Astrocyte (in vitro differentiated cells and primary cell): ENCODE data around the gene GDPD5. TPM values are rescaled to one million over a fixed set of nuclear protein-coding genes. Genes with fewer than 3 reads are reported as not detected.

ENCODE experiments used
- DNase-seq: peaks from one replicate; pipeline ENCODE4 v3.0.0-alpha.2; 2010; ENCODE audit warnings: low read depth
- FAIRE-seq: peaks from 2 replicates; lab custom pipeline; 2011; peaks lifted over from hg19 to GRCh38; lab: Jason Lieb, UNC
- H2AFZ ChIP-seq: 2 replicates; pipeline ENCODE4 v1.6.0; 2012; ENCODE audit warnings: low read depth, low read length, inconsistent platforms
- H3K27ac ChIP-seq: 2 replicates; pipeline ENCODE4 v1.5.1; 2011; ENCODE audit warnings: low read depth, low read length, inconsistent platforms
- H3K27me3 ChIP-seq: 2 replicates; pipeline ENCODE4 v1.6.0; 2011; ENCODE audit warnings: low read length, inconsistent platforms; ENCODE audit not compliant: insufficient read depth
- H3K36me3 ChIP-seq: 2 replicates; pipeline ENCODE4 v1.5.1; 2011; ENCODE audit warnings: low read length, inconsistent platforms; ENCODE audit not compliant: insufficient read depth
- H3K4me1 ChIP-seq: 2 replicates; pipeline ENCODE4 v1.5.1; 2011; ENCODE audit warnings: low read length, inconsistent platforms; ENCODE audit not compliant: insufficient read depth
- H3K4me2 ChIP-seq: 2 replicates; pipeline ENCODE4 v1.6.0; 2012; ENCODE audit warnings: low read length, inconsistent platforms
- H3K4me3 ChIP-seq: 2 replicates; pipeline ENCODE4 v1.5.1; 2011; ENCODE audit warnings: low read depth, mild to moderate bottlenecking, low read length, inconsistent platforms; ENCODE audit not compliant: insufficient read depth
- H3K79me2 ChIP-seq: 2 replicates; pipeline ENCODE4 v1.6.0; 2012; ENCODE audit warnings: mild to moderate bottlenecking, low read length, inconsistent platforms; ENCODE audit not compliant: insufficient read depth
- H3K9ac ChIP-seq: 2 replicates; pipeline ENCODE4 v1.6.0; 2012; ENCODE audit warnings: mild to moderate bottlenecking, low read length, inconsistent platforms
- H3K9me3 ChIP-seq: 2 replicates; pipeline ENCODE4 v1.5.1; 2012; ENCODE audit warnings: low read depth, mild to moderate bottlenecking, low read length, inconsistent platforms; ENCODE audit not compliant: insufficient read depth
- H4K20me1 ChIP-seq: 2 replicates; pipeline ENCODE4 v1.6.0; 2012; ENCODE audit warnings: low read length, inconsistent platforms; ENCODE audit not compliant: insufficient read depth
- H3K27ac Mint-ChIP-seq: one replicate; pipeline ENCODE4 v1.8.0; 2021; ENCODE audit warnings: mild to moderate bottlenecking, mixed read lengths; ENCODE audit not compliant: unreplicated experiment
- H3K27me3 Mint-ChIP-seq: one replicate; pipeline ENCODE4 v1.8.0; 2021; ENCODE audit warnings: low read depth, mixed read lengths; ENCODE audit not compliant: unreplicated experiment
- H3K36me3 Mint-ChIP-seq: one replicate; pipeline ENCODE4 v1.8.0; 2021; ENCODE audit warnings: low read depth, mixed read lengths; ENCODE audit not compliant: unreplicated experiment
- H3K4me1 Mint-ChIP-seq: one replicate; pipeline ENCODE4 v1.8.0; 2021; ENCODE audit warnings: low read depth, mixed read lengths; ENCODE audit not compliant: unreplicated experiment
- H3K4me3 Mint-ChIP-seq: one replicate; pipeline ENCODE4 v1.8.0; 2021; ENCODE audit warnings: mild to moderate bottlenecking, moderate library complexity, mixed read lengths; ENCODE audit not compliant: unreplicated experiment
- H3K9me3 Mint-ChIP-seq: one replicate; pipeline ENCODE4 v1.8.0; 2021; ENCODE audit warnings: mild to moderate bottlenecking, mixed read lengths; ENCODE audit not compliant: unreplicated experiment
- EZH2 ChIP-seq: IDR thresholded peaks from 2 replicates; pipeline ENCODE4 v1.6.1; 2012; ENCODE audit warnings: mild to moderate bottlenecking, low read length, inconsistent platforms; ENCODE audit not compliant: insufficient read depth
- total RNA-seq: library from RNA; stranded (reverse); gene quantifications from 2 replicates; pipeline ENCODE4 v1.2.1, GENCODE V29; 2021
- TF ChIP-seq, protein P1 (sequence below): IDR thresholded peaks from 2 replicates; pipeline ENCODE4 v1.5.1; 2011; ENCODE audit warnings: low read depth, mild to moderate bottlenecking, inconsistent platforms, low read length, moderate library complexity; ENCODE audit not compliant: insufficient read depth

GDPD5 gene
- total RNA-seq, 1 donor from 2014 or later = 9.4 TPM

DNA sequence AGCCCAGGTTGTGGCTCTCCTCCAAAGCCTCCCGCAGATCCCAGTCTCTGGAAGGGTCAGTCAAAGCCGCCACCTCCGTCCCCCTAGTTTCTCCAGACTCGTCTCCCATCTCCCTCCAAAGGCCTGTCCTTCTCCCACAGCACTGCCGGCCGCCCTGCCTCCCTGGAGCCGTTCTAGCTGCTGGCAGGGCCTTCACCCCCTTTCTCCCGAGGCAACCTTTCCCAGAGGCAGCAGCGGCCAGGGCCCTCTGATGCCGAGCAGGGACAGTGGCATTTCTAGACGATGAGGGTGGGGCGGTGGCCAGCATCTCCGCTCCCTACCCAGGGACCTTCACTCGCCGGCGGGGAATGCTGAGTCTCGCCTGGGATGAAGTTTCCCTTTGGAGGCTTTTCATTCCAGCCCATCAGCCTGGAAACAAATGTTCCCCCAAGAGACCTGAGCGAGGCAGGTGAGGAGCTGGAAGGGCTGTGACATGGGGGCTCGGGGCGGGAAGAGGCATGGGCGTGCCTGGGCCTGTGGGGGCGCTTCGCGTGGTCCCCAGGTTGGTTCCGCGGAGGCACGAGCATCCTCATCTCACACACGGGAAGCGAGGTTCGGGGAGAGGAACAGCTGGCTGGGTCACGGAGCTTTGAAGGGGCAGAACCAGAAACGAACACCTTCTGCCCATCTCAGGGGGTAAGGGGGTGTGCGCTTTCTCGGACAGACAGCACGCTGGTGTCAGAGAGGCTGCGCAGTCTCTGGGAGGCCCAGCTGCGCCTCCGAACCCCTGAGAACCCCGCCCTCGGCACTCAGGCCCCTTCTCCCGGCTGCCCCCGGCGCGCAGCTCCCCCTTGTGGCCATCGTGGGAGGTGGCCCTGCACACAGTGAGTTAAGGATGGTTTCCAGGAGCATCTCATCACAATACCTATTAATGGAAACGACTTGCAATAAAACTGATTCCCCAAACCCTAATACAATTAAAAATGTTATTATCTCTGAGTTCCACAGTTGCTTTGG, 74.6 kb downstream of the GDPD5 start:
- no peak overlapping the region for H3K4me3 Mint-ChIP-seq
- no peaks in the 10 kb centered on the region for H3K36me3 ChIP-seq
- no peak overlapping the region for H3K9ac ChIP-seq
- TF ChIP-seq, protein P1, sequence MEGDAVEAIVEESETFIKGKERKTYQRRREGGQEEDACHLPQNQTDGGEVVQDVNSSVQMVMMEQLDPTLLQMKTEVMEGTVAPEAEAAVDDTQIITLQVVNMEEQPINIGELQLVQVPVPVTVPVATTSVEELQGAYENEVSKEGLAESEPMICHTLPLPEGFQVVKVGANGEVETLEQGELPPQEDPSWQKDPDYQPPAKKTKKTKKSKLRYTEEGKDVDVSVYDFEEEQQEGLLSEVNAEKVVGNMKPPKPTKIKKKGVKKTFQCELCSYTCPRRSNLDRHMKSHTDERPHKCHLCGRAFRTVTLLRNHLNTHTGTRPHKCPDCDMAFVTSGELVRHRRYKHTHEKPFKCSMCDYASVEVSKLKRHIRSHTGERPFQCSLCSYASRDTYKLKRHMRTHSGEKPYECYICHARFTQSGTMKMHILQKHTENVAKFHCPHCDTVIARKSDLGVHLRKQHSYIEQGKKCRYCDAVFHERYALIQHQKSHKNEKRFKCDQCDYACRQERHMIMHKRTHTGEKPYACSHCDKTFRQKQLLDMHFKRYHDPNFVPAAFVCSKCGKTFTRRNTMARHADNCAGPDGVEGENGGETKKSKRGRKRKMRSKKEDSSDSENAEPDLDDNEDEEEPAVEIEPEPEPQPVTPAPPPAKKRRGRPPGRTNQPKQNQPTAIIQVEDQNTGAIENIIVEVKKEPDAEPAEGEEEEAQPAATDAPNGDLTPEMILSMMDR = peak; percentile 37
- TF ChIP-seq EZH2 = no peak
- peaks cover 2% of the 10 kb centered on the region for H3K36me3 Mint-ChIP-seq
- no peaks in the 10 kb centered on the region for H3K79me2 ChIP-seq
- H3K9me3 Mint-ChIP-seq = no peaks in the 10 kb centered on the region
- H4K20me1 ChIP-seq = no peaks in the 10 kb centered on the region
- no peaks in the 10 kb centered on the region for H3K27me3 ChIP-seq
- H3K4me3 ChIP-seq = no peak overlapping the region
- no peak overlapping the region for H3K27ac ChIP-seq
- no peak overlapping the region for H3K27ac Mint-ChIP-seq
- no peak for DNase-seq
- FAIRE-seq = no peak
- H2AFZ ChIP-seq = no peak overlapping the region
- H3K27me3 Mint-ChIP-seq = peaks cover 46% of the 10 kb centered on the region
- no peaks in the 10 kb centered on the region for H3K9me3 ChIP-seq
- H3K4me1 ChIP-seq = peaks cover 6% of the 10 kb centered on the region
- no peak overlapping the region for H3K4me2 ChIP-seq
- no peaks in the 10 kb centered on the region for H3K4me1 Mint-ChIP-seq

DNA sequence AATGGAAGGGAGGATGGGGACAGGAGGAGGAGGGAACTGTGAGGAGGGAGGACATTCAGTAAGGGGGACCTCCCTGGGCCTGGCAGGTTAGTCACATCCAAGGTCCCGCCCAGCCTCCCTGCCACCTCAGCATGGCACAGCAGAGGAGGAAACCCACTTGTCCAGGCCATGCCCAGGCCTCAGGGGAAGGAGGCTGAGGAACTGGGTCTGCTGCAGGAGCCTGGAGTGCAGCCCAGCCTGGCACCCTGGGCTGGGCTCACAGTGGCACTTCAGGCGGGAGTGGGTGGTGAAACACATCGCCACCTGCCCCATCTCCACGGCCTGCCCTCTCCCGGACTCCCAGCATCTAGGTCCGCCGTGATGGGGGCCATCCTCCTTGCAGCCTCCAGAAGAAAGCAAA, 75.5 kb downstream of the GDPD5 start:
- DNase-seq = no peak
- Mint-ChIP-seq H3K4me1 (no peaks in the 10 kb centered on the region), H3K4me3 (no peak overlapping the region), H3K36me3 (peaks cover 2% of the 10 kb centered on the region), H3K9me3 (no peaks in the 10 kb centered on the region), H3K27ac (no peak overlapping the region), H3K27me3 (peaks cover 50% of the 10 kb centered on the region)
- TF ChIP-seq EZH2 = no peak
- TF ChIP-seq, protein P1 = no peak
- Histone ChIP-seq H3K27me3 (no peaks in the 10 kb centered on the region), H3K27ac (no peak overlapping the region), H3K4me3 (no peak overlapping the region), H3K9ac (no peak overlapping the region), H3K4me2 (no peak overlapping the region), H3K36me3 (no peaks in the 10 kb centered on the region), H2AFZ (no peak overlapping the region), H4K20me1 (no peaks in the 10 kb centered on the region), H3K79me2 (no peaks in the 10 kb centered on the region), H3K9me3 (no peaks in the 10 kb centered on the region), H3K4me1 (peaks cover 6% of the 10 kb centered on the region)
- FAIRE-seq = no peak

DNA sequence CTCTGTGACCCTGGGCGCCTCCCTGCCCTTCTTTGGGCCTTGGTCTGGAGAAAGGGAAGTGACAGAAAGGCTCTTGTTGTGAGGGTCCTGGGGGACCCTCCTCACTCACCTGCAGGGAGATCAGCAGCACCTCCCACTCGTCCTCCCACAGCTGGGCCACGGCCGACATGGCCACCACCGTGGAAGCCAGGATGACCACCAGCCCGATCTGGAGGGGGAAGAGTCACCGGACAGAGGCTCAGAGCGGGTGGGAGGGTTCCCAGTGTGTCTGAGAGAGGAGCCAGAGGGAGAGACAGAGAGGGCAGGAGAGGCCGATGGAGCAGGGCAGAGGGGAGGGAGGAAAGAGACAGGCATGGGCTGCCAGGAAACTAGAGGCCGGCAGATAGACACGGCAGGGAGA, 76.0 kb downstream of the GDPD5 start:
- Histone ChIP-seq H3K27me3 (no peaks in the 10 kb centered on the region), H2AFZ (no peak overlapping the region), H3K4me1 (peaks cover 6% of the 10 kb centered on the region), H3K4me2 (no peak overlapping the region), H3K36me3 (no peaks in the 10 kb centered on the region), H3K4me3 (no peak overlapping the region), H3K27ac (no peak overlapping the region), H3K9me3 (no peaks in the 10 kb centered on the region), H3K9ac (no peak overlapping the region), H4K20me1 (no peaks in the 10 kb centered on the region), H3K79me2 (no peaks in the 10 kb centered on the region)
- no peak for DNase-seq
- Mint-ChIP-seq H3K27me3 (peaks cover 53% of the 10 kb centered on the region), H3K27ac (no peak overlapping the region), H3K36me3 (peaks cover 2% of the 10 kb centered on the region), H3K4me3 (no peak overlapping the region), H3K9me3 (no peaks in the 10 kb centered on the region), H3K4me1 (no peaks in the 10 kb centered on the region)
- no peak for TF ChIP-seq EZH2
- TF ChIP-seq, protein P1 = no peak
- FAIRE-seq = no peak
